Endothelial cell (in vitro differentiated cells): ENCODE data around the gene CP. TPM values are rescaled to one million over a fixed set of nuclear protein-coding genes. Genes with fewer than 3 reads are reported as not detected.

Experiments used
- DNase-seq: peaks from one replicate; pipeline ENCODE4 v3.0.0; 2021; ENCODE audit warnings: low spot score
- H3K27ac Mint-ChIP-seq: one replicate; pipeline ENCODE4 v1.8.0; 2021; ENCODE audit warnings: mixed read lengths, inconsistent platforms; ENCODE audit not compliant: unreplicated experiment
- H3K27me3 Mint-ChIP-seq: one replicate; pipeline ENCODE4 v1.8.0; 2021; ENCODE audit warnings: mild to moderate bottlenecking, moderate library complexity, mixed read lengths, inconsistent platforms; ENCODE audit not compliant: unreplicated experiment
- H3K36me3 Mint-ChIP-seq: one replicate; pipeline ENCODE4 v1.8.0; 2021; ENCODE audit warnings: mild to moderate bottlenecking, low read depth, mixed read lengths, inconsistent platforms; ENCODE audit not compliant: unreplicated experiment
- H3K4me1 Mint-ChIP-seq: one replicate; pipeline ENCODE4 v1.8.0; 2021; ENCODE audit warnings: mild to moderate bottlenecking, mixed read lengths, inconsistent platforms; ENCODE audit not compliant: unreplicated experiment
- H3K4me3 Mint-ChIP-seq: one replicate; pipeline ENCODE4 v1.8.0; 2021; ENCODE audit warnings: mild to moderate bottlenecking, mixed read lengths, inconsistent platforms; ENCODE audit not compliant: unreplicated experiment
- H3K9me3 Mint-ChIP-seq: one replicate; pipeline ENCODE4 v1.8.0; 2021; ENCODE audit warnings: mixed read lengths, inconsistent platforms; ENCODE audit not compliant: unreplicated experiment
- total RNA-seq: library from RNA; stranded (reverse); fragmentation: NEBNext Ultra II Directional; extraction: Animal tissue kit (Norgen Biotek cat#: 25700); gene quantifications from one replicate; pipeline ENCODE4 v1.2.1, GENCODE V29; 2021; ENCODE audit not compliant: unreplicated experiment
- TF ChIP-seq, protein P1 (sequence below): fragments of 200-600 bp; sonication (generic); IDR thresholded peaks from one replicate; pipeline ENCODE4 v1.5.0; 2021; ENCODE audit warnings: antibody characterized with exemption; ENCODE audit not compliant: unreplicated experiment

CP gene
- total RNA-seq, 1 donor from 2014 or later = 0.44 TPM

DNA sequence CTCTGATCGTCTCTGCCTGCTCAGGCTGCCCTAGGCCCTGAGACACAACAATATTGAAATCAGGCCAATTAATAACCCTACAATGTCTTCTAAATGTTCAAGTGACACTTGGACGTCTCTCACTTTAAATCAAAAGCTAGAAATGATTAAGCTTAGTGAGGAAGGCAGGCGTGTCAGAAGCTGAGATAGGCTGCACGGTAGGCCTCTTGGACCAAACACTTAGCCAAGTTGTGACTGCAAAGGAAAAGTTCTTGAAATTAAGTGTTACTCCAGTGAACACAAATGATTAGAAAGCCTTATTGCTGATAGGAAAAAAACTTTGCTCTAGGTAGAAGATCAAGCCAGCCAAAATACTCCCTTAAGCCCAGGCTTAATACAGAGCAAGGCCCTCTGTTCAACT, 90.0 kb downstream of the CP start:
- no peaks in the 10 kb centered on the region for H3K9me3 Mint-ChIP-seq
- peaks cover 13% of the 10 kb centered on the region for H3K4me1 Mint-ChIP-seq
- TF ChIP-seq, protein P1, sequence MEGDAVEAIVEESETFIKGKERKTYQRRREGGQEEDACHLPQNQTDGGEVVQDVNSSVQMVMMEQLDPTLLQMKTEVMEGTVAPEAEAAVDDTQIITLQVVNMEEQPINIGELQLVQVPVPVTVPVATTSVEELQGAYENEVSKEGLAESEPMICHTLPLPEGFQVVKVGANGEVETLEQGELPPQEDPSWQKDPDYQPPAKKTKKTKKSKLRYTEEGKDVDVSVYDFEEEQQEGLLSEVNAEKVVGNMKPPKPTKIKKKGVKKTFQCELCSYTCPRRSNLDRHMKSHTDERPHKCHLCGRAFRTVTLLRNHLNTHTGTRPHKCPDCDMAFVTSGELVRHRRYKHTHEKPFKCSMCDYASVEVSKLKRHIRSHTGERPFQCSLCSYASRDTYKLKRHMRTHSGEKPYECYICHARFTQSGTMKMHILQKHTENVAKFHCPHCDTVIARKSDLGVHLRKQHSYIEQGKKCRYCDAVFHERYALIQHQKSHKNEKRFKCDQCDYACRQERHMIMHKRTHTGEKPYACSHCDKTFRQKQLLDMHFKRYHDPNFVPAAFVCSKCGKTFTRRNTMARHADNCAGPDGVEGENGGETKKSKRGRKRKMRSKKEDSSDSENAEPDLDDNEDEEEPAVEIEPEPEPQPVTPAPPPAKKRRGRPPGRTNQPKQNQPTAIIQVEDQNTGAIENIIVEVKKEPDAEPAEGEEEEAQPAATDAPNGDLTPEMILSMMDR = no peak
- H3K36me3 Mint-ChIP-seq = no peaks in the 10 kb centered on the region
- DNase-seq = no peak
- H3K4me3 Mint-ChIP-seq = no peak overlapping the region
- peaks cover 3% of the 10 kb centered on the region for H3K27me3 Mint-ChIP-seq
- H3K27ac Mint-ChIP-seq = no peak overlapping the region

DNA sequence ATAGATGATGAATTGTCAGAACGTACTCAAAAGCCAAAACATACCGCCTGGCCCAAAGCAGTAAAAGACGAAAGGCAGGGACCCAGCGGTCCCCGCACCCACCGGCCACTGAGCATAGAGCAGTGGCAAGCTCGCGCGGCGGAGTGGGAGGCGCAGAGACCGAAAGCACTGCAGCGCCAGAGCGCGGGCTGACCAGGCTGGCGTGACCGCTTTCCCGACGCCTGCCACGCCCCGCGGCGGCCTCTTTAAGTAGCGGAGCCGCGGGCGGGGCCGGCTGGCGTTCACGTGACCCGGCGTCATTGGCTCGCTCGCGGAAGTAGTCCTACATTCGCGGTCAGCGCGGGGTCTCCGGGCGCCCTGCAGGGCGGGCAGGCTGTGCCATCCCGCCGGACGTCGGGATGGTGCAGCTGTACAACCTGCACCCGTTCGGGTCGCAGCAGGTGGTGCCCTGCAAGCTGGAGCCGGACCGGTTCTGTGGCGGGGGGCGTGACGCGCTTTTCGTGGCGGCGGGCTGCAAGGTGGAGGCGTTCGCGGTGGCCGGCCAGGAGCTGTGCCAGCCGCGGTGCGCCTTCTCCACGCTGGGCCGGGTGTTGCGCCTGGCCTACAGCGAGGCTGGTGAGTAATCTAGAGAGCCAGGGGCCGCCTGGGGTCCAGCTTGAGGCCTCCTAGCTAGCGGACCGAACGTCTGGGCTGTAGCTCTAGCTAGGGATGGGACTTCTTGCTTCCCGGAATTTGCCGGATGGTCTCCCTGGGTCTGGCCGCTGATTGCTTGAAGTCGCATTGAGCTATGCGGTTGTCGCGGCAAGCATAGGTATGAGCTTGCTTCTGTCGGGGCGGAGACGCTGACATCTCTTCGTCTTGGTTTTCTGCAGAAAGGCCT, 92.1 kb downstream of the CP start, which contains the start of gene HPS3:
Gene HPS3, plus strand, starts transcription at position 313 of the 880 bp plus-strand sequence. Its CDS starts 86 bp downstream, at position 399.
- H3K9me3 Mint-ChIP-seq = no peaks in the 10 kb centered on the region
- peak within 1 kb of the TSS; percentile 97 for H3K4me3 Mint-ChIP-seq
- H3K27ac Mint-ChIP-seq = peak within 1 kb of the TSS; percentile 76
- DNase-seq = peak; percentile 83
- H3K27me3 Mint-ChIP-seq = peaks cover 3% of the 10 kb centered on the region
- H3K4me1 Mint-ChIP-seq = peaks cover 13% of the 10 kb centered on the region
- H3K36me3 Mint-ChIP-seq = no peaks in the 10 kb centered on the region
- TF ChIP-seq, protein P1 = no peak

DNA sequence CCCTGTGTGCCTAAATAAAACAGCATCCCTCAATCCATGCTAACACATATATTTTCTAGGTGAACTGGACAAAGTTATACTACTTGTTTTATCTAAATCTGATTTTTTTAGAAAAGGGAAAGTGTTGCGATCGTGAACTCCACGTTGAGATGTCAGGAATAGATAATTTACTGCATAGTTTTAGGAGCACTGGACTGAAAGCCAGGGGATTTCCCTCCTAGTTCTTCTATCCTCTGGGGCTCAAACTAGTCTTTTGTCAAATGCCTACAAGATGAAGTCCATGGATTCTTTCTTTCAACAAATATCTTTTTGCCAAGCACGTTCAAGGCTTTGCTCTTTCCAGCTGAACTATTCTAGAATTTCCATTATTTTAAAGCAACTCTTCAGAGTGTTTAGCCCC, 92.8 kb downstream of the CP start:
- Mint-ChIP-seq H3K27ac (no peak overlapping the region), H3K27me3 (peaks cover 3% of the 10 kb centered on the region), H3K4me3 (peak overlapping the region; percentile 90), H3K4me1 (peaks cover 13% of the 10 kb centered on the region), H3K9me3 (no peaks in the 10 kb centered on the region), H3K36me3 (no peaks in the 10 kb centered on the region)
- DNase-seq = no peak
- TF ChIP-seq, protein P1 = no peak

DNA sequence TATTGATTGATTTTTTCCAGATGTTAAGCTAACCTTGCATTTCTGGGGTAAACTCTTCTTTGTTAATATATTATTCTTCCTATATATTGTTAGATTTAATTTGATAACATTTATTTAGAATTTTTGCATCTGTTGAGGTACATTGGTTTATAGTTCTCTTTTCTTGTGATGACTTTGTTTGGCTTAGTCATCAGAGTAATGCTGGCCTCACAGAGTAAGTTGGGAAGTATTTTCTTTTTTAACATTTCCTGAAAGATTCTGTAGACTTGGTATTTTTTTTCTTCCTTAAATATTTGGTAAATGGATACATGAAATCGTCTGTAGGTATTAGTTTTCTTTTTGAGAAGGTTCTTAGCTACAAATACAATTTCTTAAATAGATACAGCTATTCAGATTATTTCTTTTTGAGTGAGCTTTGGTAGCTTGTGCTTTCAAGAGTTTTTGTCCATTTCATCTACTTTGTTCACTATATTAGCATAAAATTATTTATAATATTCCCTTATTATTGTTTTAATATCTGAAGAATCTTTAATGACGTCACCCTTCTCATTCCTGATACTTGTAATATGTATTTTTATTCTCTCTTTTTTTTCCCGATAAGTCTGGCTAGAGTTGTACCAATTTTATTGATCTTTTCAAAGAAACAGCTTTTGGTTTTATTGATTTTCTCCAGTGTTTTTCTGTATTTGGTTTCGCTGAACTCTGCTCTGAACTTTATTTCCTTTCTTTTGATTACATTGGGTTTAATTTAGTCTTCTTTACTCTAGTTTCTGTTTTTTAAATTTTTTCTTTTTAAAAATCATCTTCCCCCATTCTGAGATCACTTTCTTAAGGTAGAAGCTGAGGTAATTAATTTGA, 98.7 kb downstream of the CP start:
- TF ChIP-seq, protein P1 = no peak
- peaks cover 1% of the 10 kb centered on the region for H3K27me3 Mint-ChIP-seq
- no peaks in the 10 kb centered on the region for H3K4me1 Mint-ChIP-seq
- no peak for DNase-seq
- H3K9me3 Mint-ChIP-seq = no peaks in the 10 kb centered on the region
- H3K4me3 Mint-ChIP-seq = no peak overlapping the region
- H3K36me3 Mint-ChIP-seq = no peaks in the 10 kb centered on the region
- H3K27ac Mint-ChIP-seq = no peak overlapping the region

Other genes starting within 250 kb of the CP start
- gene GYG1, start 230.3 kb downstream of the CP start, total RNA-seq = 44.8 TPM
- 15.9 TPM for gene HLTF, start 135.3 kb downstream of the CP start, total RNA-seq
- 18.8 TPM for gene HPS3, start 92.2 kb downstream of the CP start, total RNA-seq
- gene TM4SF18, start 111.8 kb upstream of the CP start, total RNA-seq = 57.4 TPM
- gene TM4SF1, start 155.8 kb upstream of the CP start, total RNA-seq = 0.97 TPM